NB4 (cell line): ENCODE measurements around the gene LRRFIP2.

Experiments used
- MYC ChIP-seq: IDR thresholded peaks from 2 replicates; pipeline ENCODE4 v1.6.1; 2011; ENCODE audit warnings: low read depth, low read length
- POLR2A ChIP-seq: IDR thresholded peaks from 2 replicates; pipeline ENCODE4 v1.6.1; 2011; ENCODE audit warnings: mild to moderate bottlenecking; ENCODE audit not compliant: insufficient read length; ENCODE audit errors: extremely low read depth
- TF ChIP-seq, protein P1 (sequence below): IDR thresholded peaks from one replicate; pipeline ENCODE4 v1.5.1; 2012; ENCODE audit warnings: low read depth, low read length
- TF ChIP-seq, protein P2 (sequence below): IDR thresholded peaks from 2 replicates; pipeline ENCODE4 v1.6.1; 2011; ENCODE audit warnings: low read depth, low read length

DNA sequence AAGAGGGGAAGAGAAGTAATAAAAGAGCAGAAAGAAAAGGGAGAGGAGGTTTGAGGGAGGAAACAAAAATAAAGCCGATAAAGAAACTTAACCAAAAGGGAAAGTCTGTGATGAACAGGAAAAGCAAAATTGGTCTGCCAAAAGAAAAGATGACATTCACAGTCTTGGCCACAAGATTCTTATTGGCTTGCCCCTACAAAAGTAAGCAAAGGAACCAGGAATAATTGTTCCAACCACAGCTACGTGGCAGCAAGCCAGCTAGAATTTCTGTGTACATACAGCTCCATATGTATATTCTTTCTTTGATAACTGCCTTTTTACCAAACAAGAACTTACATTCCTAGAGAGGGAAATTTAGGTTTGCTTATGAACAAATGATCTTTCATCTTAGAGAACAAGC, 101.5 kb downstream of the LRRFIP2 start:
- TF ChIP-seq, protein P1, sequence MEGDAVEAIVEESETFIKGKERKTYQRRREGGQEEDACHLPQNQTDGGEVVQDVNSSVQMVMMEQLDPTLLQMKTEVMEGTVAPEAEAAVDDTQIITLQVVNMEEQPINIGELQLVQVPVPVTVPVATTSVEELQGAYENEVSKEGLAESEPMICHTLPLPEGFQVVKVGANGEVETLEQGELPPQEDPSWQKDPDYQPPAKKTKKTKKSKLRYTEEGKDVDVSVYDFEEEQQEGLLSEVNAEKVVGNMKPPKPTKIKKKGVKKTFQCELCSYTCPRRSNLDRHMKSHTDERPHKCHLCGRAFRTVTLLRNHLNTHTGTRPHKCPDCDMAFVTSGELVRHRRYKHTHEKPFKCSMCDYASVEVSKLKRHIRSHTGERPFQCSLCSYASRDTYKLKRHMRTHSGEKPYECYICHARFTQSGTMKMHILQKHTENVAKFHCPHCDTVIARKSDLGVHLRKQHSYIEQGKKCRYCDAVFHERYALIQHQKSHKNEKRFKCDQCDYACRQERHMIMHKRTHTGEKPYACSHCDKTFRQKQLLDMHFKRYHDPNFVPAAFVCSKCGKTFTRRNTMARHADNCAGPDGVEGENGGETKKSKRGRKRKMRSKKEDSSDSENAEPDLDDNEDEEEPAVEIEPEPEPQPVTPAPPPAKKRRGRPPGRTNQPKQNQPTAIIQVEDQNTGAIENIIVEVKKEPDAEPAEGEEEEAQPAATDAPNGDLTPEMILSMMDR = no peak
- no peak for TF ChIP-seq POLR2A
- TF ChIP-seq, protein P2, sequence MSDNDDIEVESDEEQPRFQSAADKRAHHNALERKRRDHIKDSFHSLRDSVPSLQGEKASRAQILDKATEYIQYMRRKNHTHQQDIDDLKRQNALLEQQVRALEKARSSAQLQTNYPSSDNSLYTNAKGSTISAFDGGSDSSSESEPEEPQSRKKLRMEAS = no peak
- TF ChIP-seq MYC = no peak
